ENCODE results near the gene GPR87.

- TF ChIP-seq, protein P1, sequence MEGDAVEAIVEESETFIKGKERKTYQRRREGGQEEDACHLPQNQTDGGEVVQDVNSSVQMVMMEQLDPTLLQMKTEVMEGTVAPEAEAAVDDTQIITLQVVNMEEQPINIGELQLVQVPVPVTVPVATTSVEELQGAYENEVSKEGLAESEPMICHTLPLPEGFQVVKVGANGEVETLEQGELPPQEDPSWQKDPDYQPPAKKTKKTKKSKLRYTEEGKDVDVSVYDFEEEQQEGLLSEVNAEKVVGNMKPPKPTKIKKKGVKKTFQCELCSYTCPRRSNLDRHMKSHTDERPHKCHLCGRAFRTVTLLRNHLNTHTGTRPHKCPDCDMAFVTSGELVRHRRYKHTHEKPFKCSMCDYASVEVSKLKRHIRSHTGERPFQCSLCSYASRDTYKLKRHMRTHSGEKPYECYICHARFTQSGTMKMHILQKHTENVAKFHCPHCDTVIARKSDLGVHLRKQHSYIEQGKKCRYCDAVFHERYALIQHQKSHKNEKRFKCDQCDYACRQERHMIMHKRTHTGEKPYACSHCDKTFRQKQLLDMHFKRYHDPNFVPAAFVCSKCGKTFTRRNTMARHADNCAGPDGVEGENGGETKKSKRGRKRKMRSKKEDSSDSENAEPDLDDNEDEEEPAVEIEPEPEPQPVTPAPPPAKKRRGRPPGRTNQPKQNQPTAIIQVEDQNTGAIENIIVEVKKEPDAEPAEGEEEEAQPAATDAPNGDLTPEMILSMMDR (IDR thresholded peaks at IDR 0.05; ENCODE audit: borderline replicate concordance, extremely low read depth, low read length, poor library complexity, severe bottlenecking), result no peak
- no peak for TF ChIP-seq EZH2 (IDR thresholded peaks at IDR 0.05; ENCODE audit: borderline replicate concordance, low read depth, low read length, severe bottlenecking)
Measured at GRCh38 chr3:151306168-151306810, 10.3 kb downstream of the GPR87 start.
